VCaP (cell line): ENCODE results near the gene PTH2.

ENCODE experiments used
- H3K27ac ChIP-seq: fragments of 450-650 bp; 2 replicates; pipeline ENCODE4 v1.5.1; 2017
- TF ChIP-seq, protein P1 (sequence below): fragments of 450-650 bp; conservative IDR thresholded peaks from 2 replicates; pipeline ENCODE4 v1.5.1; 2017; ENCODE audit warnings: mild to moderate bottlenecking, moderate library complexity

The PTH2 gene

DNA sequence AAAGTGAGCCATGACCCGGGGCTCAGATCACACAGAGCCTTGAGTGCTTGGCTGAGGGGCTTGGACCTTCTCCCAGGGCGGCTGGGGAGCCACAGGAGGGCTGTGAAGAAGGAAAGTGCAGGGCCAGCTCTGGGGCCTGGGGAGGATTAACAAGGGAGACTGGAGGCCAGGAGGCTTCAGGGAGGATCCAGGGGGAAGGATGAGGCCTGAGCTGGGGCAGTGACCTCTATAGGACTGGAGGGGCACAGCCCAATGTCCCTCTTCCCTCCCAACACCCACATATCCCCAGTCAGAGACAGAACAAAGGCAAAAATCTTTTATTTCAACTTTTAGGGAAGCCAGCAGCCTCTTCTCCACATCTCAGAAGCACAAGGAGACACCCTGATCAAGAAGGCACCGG, 22.8 kb upstream of the PTH2 start:
- H3K27ac ChIP-seq: no peak overlapping the region
- TF ChIP-seq, protein P1, sequence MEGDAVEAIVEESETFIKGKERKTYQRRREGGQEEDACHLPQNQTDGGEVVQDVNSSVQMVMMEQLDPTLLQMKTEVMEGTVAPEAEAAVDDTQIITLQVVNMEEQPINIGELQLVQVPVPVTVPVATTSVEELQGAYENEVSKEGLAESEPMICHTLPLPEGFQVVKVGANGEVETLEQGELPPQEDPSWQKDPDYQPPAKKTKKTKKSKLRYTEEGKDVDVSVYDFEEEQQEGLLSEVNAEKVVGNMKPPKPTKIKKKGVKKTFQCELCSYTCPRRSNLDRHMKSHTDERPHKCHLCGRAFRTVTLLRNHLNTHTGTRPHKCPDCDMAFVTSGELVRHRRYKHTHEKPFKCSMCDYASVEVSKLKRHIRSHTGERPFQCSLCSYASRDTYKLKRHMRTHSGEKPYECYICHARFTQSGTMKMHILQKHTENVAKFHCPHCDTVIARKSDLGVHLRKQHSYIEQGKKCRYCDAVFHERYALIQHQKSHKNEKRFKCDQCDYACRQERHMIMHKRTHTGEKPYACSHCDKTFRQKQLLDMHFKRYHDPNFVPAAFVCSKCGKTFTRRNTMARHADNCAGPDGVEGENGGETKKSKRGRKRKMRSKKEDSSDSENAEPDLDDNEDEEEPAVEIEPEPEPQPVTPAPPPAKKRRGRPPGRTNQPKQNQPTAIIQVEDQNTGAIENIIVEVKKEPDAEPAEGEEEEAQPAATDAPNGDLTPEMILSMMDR: no peak

DNA sequence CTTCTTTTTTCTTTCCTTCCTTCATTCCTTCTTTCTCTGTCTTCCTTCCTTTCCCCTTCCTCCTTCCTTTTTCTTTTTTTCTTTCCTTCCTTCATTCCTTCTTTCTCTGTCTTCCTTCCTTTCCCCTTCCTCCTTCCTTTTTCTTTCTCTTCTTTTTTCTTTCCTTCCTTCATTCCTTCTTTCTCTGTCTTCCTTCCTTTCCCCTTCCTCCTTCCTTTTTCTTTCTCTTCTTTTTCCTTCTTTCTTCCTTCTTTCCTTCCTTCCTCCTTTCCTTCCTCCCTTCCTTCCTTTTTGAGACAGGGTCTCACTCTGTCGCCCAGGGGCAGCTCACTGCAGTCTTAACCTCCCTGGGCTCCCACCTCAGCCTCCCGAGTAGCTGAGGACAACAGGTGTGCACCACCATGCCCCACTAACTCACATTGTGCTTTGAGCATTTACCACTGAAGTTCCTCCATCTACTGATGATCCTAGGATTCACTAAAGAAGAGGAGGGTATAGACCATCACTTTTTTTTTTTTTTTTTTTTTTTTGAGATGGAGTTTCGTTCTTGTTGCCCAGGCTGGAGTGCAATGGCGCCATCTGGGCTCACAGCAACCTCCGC, 21.0 kb upstream of the PTH2 start:
- peak overlapping the region; percentile 78; the same call in 1 of the 2 replicates for H3K27ac ChIP-seq

DNA sequence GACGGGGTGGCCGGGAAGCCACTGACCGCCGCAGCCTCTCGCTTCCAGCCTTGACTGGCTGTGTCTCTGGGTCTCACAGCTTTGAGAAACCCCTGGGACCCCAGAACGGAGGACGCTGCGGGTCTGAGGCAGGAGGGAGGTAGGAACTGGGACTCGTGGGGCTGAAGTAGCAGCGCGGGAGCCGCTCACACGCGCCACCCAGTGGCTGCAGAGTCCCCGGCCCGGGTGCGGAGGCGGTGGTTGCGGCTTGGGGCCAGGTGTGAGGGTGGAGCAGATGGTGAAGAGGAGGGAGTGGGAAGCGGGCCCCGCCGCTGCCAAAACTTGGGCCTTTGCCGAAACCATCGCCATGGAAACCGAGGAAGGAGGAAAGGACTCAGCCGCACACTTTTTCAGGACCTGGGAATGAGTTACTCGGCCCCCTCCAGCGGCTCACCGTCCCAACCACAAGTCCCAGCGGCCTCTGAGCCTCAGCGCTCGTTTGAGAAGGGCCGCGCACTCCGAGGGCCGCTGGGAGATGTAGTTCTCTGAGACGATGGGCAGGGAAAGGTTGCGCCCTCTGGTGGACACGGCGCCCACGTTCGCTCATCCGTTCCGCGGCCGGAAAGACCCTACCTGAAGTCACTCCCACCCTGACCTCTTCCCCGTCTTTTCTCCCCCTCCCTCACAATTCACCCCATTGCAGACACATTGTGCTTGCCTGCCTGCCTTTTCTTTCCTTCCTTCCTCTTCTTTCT, 20.3 kb upstream of the PTH2 start:
- peak overlapping the region; percentile 78 for H3K27ac ChIP-seq
- TF ChIP-seq, protein P1: peak; percentile 99

DNA sequence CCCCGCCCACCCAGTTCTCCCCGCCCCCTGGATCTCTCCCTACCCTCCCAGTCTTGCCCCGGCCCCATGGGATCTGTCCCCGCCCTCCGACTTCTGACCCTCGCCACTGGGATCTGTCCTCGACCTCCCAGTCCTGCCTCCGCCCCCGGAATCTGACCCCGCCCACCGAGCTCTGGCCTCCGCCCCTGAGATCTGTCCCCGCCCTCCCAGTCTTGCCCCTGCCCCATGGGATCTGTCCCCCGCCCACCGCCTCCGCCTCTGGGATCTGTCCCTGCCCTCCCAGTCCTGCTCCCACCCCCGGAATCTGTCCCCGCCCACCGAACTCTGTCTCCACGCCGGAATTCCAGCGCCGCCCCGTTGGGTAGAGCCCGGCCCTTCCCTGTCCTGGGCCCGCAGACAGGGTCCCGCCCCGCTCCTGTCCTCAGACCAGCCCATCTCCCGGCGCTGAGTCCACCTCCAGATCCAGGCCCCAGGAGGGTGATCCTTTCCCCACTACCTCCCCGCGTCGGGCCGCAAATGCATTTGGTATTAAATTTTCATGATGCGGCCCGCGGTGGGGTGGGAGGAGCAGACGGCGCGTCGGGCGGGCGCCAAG, 19.6 kb upstream of the PTH2 start:
- TF ChIP-seq, protein P1: no peak
- peak overlapping the region; percentile 78 for H3K27ac ChIP-seq

DNA sequence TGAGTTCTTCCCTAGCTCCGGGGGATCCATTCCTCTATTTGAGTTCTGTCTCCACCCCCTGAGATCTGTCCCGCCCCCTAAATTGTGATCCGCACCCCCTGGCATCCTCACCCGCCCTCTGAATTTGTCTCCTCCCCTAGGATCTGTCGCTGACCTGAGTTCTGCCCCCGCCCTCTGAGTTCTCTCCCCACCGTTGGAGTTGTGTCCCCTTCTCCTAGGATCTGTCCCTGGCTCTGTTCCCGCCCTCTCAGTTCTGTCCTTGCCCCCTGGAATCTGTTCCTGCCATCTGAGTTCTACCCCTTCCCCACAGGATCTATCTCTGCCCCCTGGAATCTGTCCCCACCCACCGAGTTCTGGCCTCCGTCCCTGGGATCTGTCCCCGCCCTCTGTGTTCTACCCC, 19.1 kb upstream of the PTH2 start:
- H3K27ac ChIP-seq: peak overlapping the region; percentile 78; the same call in 1 of the 2 replicates
- TF ChIP-seq, protein P1: no peak

DNA sequence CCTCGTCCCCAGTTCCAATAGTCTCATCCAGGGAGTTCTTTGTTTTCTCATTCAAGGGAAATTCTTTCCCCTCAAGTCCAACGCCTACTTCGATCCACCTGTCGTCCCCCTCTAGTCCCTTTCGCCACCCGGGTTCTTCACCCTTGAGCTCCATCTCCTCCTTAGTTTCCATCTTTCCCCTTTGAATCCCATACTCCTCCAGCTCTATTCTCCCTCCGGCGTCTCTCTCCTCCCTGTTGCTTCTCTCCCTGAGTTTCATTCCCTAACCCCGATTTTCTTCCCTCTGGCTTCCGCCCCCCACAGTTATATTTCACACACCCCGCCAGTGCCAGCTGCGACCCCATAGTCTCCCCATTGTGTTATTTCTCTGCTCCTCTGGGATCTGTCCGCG, 18.7 kb upstream of the PTH2 start:
- TF ChIP-seq, protein P1: no peak
- no peak overlapping the region for H3K27ac ChIP-seq

DNA sequence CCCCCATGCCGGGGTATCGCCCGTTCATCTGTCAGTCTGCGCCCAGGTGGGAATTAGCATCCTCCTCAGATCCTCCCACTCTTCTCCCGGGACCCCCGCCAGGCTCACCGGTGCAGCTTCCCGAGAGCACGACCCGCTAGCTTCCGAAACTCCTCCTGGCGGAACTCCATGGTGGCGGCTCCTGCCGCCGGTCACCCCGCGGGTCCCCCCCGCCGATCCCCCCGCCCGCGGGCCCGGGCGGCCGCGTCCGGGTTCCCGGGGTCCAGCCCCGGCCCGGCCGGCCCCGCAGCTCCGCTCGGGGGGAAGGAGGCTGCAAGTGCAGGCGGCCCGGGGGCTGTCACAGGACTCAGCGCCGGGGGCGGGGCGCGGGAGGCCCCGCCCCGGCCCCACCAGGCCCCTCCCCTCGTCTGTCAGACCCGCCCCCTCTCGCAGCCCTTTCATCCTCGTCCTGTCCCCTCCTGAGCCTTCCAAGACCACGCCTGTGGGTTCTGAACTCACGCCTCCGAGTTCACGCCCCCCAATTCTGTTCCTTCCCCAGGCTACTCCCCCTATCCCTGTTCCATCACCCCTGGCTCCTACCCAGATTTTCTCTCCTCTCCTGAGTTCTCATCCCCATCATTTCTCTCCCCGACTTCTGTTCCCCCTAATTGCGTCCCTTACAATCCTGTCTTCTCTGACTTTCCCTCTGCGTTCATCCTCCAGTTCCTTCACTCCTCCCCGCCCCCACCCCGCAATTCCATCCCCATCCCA, 18.1 kb upstream of the PTH2 start, which contains the start of gene SLC17A7:
SLC17A7 (minus strand) TSS at position 318 of the 750 bp plus-strand sequence; CDS start at position 170, 148 bp downstream.
- peak within 1 kb of the TSS; percentile 78; the same call in 1 of the 2 replicates for H3K27ac ChIP-seq
- TF ChIP-seq, protein P1: peak; percentile 13
